ENCODE measurements around the gene GRIK4.
A peak's percentile ranks its signal among the peaks of the same experiment; 100 is the strongest.

GRIK4 gene

DNA sequence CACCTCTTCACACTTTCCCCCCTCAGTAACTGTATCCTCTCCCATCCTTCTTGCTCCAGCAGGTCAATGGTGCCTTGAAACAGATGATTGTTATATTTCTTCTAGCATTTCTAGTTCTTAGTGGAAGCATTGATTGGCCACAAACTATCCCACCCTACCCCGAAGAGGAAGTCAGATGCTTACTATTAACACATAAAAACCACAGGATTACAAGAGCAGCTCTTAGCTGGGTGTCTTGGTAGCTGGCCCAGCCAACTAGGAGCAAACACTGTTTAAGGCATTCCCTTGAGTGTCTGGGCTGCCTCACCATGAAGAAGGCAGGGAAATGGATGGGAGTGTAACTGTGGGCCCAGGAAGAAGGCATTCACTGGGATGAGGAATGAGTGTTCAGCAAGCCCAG lies 176.6 kb downstream of the GRIK4 start:
- no peak for DNase-seq

- DNase-seq = no peak
Measured at GRCh38 chr11:120689596-120690275, 178.2 kb downstream of the GRIK4 start.

- no peak for DNase-seq
Measured at GRCh38 chr11:120690406-120690805, 178.9 kb downstream of the GRIK4 start.

GRCh38 chr11:120694726-120695125 lies 183.2 kb downstream of the GRIK4 start:
- no peak for DNase-seq

DNA sequence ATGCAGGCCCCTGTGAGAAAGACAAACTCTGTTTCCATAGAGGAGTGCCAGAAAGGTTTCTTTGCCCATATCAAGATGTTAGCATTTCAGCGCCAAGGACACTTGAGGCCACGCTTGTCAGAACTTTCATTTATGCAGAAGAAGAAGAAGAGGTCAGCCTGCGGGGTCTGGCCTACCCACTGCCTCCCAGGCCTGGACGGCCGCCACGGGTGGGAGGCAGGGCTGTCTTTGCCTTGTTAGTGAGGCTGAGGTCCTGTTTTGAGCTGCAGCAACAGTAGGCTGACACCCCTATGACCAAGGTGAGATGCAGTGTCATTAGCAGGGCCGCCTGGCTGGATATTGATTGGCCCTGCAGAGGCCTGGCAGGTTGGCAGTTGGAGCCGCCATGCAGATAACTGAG lies 183.9 kb downstream of the GRIK4 start:
- DNase-seq = no peak

- no peak for DNase-seq
Measured at GRCh38 chr11:120695939-120696338, 184.4 kb downstream of the GRIK4 start.

DNA sequence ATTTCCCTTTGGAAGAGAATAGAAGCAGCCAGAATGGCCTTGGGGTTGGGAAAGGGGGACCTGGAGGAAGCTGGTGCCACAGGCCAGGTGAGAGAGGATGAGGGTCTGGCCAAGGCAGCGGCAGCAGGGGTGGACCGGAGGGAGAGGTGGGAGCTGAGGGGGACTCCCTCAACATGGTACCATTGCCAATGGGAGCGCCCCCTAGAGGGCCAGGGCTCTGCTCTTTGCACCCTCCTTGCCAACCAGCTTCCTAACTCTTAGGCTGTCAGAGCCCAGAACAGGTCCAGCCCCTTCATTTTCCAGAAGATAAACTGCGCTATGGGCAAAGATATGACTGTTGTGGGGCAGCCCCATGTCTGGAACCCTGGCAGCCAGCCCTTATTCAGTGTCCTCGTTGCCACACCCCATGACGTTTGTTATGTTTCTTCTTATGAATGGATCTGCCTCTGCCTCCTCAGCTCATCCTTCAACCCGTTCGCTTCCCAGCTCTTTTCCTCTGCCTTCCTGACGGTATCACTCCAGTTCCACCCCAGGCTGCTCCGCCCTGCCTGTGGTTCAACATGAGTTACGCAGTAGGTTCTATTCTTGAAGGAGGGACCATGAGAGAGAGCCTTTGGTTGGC lies 185.2 kb downstream of the GRIK4 start:
- DNase-seq = no peak

DNA sequence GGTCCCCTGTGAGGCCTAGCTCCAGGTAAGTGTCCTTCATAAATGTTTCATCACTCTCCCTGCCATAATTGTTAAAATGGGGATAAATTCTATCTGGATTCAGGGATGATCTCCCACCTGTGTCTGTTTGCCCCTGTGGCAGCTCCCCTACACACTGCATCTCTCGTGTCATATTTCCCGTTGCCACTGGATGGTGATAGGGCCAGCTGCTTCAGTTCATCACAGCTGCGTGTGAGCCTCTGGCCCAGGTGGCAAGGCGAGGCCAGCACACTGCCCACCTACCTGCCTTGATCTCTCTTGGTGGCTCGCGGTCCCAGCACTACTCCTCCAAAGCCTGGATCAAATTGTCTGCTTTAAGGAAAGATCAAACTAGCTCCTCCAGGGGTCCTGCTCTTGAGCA lies 187.4 kb downstream of the GRIK4 start:
- no peak for DNase-seq

DNA sequence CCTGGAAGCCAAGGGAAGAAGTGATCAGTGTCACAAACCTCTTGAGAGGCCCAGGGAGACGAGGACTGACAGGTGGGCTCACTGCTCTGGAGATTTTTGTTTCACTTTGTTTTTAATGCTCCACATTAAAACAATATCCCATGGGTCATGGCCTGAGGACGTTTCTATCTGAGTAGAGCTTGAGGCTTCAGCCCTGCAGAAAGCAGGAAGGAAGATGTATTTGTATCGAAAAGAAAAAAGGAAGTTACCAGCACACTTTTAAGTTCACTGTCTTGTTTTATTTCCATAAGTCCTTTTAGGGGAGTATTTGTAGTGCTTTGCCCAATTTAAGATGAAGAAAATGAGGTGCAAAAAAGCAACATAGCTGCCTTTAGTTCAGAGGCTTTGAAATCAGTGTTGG lies 191.1 kb downstream of the GRIK4 start:
- no peak for DNase-seq

DNA sequence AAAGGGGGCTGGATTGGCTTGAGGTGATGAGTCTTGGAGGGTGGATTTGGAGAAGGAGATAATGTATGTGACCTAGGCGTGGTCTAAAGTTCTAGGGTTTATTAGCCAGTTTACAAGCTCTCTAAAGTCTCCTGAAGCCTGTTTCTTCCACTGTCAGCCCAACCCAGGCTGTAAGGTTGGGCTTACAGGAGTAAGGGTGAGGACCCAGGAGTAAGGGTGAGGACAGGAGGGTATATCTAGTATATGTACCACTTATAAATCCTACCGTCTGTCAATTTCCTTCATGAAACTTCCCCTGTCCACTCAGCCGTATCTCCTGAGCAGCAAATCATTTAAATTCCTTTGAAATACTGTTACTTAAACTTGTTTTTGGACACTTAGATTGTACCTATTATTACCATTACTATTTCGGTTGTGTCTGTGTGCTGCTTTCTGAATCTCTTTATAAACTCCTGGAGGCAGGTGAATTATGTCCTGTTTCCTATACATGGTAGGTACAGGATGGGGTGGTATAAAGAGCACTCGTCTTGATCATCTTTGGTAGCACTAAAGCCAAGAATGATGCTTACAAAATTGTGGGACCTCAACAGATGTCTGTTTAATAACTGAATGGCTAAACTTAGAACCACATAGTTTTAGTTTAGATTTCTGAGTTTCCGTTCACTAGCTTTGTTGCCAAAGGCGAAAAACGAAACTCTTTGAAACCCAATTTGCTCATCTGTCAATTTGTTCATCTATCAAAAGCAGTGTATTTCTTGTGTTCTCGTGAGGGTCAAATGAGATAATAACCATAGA lies 192.0 kb downstream of the GRIK4 start:
- no peak for DNase-seq

DNA sequence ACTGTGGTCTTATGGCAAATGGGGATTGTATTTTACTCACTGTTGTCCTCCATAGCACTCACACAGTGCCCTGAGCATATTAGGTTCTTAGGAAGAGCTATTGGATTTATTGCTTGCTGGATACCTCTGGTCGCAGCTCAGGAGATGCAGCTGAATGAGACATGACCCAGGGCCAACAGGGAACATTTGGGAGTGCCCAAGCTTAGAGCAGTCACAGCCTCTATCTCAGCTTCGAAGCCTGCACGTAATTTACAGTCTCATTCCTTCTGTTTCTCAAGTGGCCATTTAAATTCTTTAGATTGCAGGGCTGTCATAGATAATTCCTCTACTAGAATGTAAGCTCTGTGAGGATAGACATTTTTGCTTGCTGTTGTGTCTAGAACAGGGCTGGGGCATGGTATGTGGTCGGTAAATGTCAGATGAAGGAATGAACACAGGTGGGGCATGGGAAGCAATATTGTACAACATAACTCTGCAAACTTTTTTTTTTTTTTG lies 192.8 kb downstream of the GRIK4 start:
- DNase-seq = no peak

- peak; percentile 37 for DNase-seq
Measured at GRCh38 chr11:120706257-120706656, 194.7 kb downstream of the GRIK4 start.

- peak; percentile 7 for DNase-seq
Measured at GRCh38 chr11:120707098-120707497, 195.6 kb downstream of the GRIK4 start.

DNA sequence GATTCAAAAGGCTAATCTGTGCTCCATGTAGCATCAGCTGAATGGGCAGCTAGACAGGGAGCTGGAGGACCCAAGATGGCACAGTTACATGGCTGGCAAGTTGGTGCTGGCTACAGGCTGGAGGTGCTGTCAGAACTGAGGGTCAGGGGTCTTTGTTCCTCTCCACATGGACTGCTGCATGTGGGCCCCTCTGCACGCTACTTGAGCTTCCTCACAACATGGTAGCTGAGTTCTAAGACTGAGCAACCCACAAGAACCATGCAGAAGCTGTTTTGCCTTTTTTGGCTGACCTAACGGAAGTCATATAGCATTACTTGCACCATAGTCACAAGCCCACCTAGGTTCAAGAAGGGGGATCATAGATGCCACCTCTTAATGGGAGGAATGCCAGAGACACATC lies 196.1 kb downstream of the GRIK4 start:
- no peak for DNase-seq

GRCh38 chr11:120708511-120709183 lies 197.1 kb downstream of the GRIK4 start:
- peak; percentile 42 for DNase-seq

DNA sequence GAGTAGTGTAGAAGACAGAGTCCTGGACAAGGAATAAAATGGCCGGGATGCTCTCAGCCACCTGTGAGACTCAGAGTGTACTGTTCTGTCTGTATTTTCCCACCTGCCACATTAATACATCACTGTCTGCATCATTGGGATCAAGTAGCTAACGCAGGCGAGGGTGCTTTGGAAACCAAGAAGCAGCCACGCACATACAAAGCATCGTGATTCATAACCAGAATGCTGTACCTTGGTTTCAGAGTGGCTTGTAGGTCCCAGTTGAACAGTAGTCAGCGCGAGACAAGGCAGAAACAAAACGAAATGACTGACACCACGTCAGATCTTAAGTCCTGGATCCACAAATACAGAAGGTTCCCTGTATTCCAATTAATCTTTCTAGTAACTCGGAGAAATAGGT lies 198.3 kb downstream of the GRIK4 start:
- no peak for DNase-seq

GRCh38 chr11:120710354-120711131 lies 199.0 kb downstream of the GRIK4 start:
- DNase-seq = peak; percentile 24

- DNase-seq = no peak
Measured at GRCh38 chr11:120712014-120712413, 200.5 kb downstream of the GRIK4 start.

DNA sequence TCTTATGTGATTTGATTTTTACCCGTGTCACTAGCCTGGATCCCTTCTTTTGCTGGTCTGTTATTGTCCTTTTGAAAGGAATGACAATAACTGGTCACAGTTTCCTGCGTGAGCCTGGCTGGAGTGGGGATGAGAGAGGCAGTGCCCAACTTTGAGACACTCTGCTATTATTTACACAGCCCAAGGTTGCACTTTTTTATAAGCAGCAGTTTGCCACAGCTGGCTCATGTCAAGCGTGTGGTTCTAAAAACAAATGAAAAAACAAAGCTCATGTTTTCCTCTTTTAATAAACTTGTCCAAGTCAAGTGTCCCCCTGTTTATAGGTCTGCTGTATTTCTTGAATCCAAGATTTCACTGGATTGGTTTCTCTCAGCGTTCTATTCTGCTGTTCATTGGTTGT lies 201.3 kb downstream of the GRIK4 start:
- DNase-seq = no peak

GRCh38 chr11:120713296-120713695 lies 201.7 kb downstream of the GRIK4 start:
- DNase-seq = no peak

- no peak for DNase-seq
Measured at GRCh38 chr11:120714438-120714837, 202.9 kb downstream of the GRIK4 start.

DNA sequence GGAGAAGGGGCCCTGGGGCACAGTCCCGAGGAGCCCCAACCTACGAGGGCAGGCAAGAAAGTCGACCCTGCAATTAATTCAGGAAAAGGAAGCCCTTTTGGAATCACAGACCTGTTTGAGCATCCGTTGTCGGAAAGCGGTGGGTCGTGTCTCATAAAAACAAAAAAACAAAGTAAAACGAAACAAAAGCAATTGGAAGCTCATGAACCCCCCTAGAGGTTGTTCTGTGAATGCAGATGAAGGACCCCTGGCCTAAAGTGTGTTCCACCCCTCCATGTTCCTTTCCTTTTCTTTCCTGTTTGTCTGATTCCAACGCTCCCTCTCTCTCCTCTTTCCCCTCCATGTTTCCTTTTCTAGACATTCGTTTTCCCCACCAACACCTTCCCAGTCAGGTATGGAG lies 203.7 kb downstream of the GRIK4 start:
- no peak for DNase-seq

DNA sequence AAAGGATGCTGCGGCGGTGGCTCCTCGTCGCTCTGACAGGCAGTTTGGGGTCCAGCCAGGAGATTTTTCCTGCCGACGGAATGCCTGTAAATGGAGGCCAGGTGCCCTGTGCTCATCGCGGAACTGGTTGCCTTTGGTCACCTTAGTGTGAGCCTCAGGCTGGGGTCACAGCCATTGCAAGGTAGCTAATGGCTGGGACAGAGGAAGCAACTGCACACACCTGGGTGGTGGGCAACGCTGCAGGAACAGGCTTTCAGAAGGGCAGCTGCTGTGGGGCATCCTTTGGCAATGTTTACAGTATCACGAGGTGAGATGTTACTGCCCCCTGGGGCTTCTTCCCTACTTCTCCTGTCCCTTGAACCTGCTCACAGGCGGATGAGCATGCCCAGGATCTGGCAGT lies 205.5 kb downstream of the GRIK4 start:
- peak; percentile 43 for DNase-seq
